ENCODE results near the gene FANCC.

The FANCC gene

GRCh38 chr9:95081998-95082397 lies 235.5 kb downstream of the FANCC start:
- Histone ChIP-seq H3K4me1 (ENCODE audit: control insufficient read depth in 5 of 5, insufficient read depth in 5 of 5, low read length in 5 of 5) (peaks cover 0 to 15% (median 9%) of the 10 kb centered on the region in 5 donors), H3K4me3 (ENCODE audit: low read depth in 1 of 5, low read length in 5 of 5) (no peak overlapping the region), H3K9me3 (ENCODE audit: control insufficient read depth in 5 of 5, low read length in 5 of 5) (no peaks in the 10 kb centered on the region), H3K27ac (ENCODE audit: low read depth, low read length) (no peak overlapping the region), H3K36me3 (ENCODE audit: control insufficient read depth in 5 of 5, insufficient read depth in 5 of 5, low read length in 5 of 5) (peaks cover 0 to 76% (median 69%) of the 10 kb centered on the region in 5 donors), H3K9ac (ENCODE audit: low read length in 5 of 5) (no peak overlapping the region), H3K27me3 (ENCODE audit: control insufficient read depth in 5 of 5, insufficient read depth in 4 of 5, low read length in 5 of 5) (no peaks in the 10 kb centered on the region)

- Histone ChIP-seq H3K9ac (ENCODE audit: low read length in 5 of 5) (no peak overlapping the region), H3K9me3 (ENCODE audit: control insufficient read depth in 5 of 5, low read length in 5 of 5) (no peaks in the 10 kb centered on the region), H3K27ac (ENCODE audit: low read depth, low read length) (no peak overlapping the region), H3K4me3 (ENCODE audit: low read depth in 1 of 5, low read length in 5 of 5) (no peak overlapping the region), H3K27me3 (ENCODE audit: control insufficient read depth in 5 of 5, insufficient read depth in 4 of 5, low read length in 5 of 5) (no peaks in the 10 kb centered on the region), H3K4me1 (ENCODE audit: control insufficient read depth in 5 of 5, insufficient read depth in 5 of 5, low read length in 5 of 5) (peaks cover 0 to 19% (median 10%) of the 10 kb centered on the region in 5 donors), H3K36me3 (ENCODE audit: control insufficient read depth in 5 of 5, insufficient read depth in 5 of 5, low read length in 5 of 5) (peaks cover 0 to 68% (median 60%) of the 10 kb centered on the region in 5 donors)
These were observed 236.4 kb downstream of the FANCC start for GRCh38 chr9:95080961-95081647.

GRCh38 chr9:95079461-95079860 lies 238.0 kb downstream of the FANCC start:
- Histone ChIP-seq H3K4me1 (ENCODE audit: control insufficient read depth in 5 of 5, insufficient read depth in 5 of 5, low read length in 5 of 5) (peaks cover 0 to 19% (median 10%) of the 10 kb centered on the region in 5 donors), H3K27ac (ENCODE audit: low read depth, low read length) (no peak overlapping the region), H3K36me3 (ENCODE audit: control insufficient read depth in 5 of 5, insufficient read depth in 5 of 5, low read length in 5 of 5) (peaks cover 0 to 64% (median 53%) of the 10 kb centered on the region in 5 donors)

GRCh38 chr9:95078939-95079338 lies 238.6 kb downstream of the FANCC start:
- Histone ChIP-seq H3K36me3 (ENCODE audit: control insufficient read depth in 5 of 5, insufficient read depth in 5 of 5, low read length in 5 of 5) (peaks cover 0 to 66% (median 52%) of the 10 kb centered on the region in 5 donors), H3K4me1 (ENCODE audit: control insufficient read depth in 5 of 5, insufficient read depth in 5 of 5, low read length in 5 of 5) (peaks cover 0 to 19% (median 10%) of the 10 kb centered on the region in 5 donors), H3K27ac (ENCODE audit: low read depth, low read length) (no peak overlapping the region)

More at GRCh38 chr9:95079461-95079860, 238.0 kb downstream of the FANCC start:
- Histone ChIP-seq H3K9ac (ENCODE audit: low read length in 5 of 5) (no peak overlapping the region), H3K9me3 (ENCODE audit: control insufficient read depth in 5 of 5, low read length in 5 of 5) (no peaks in the 10 kb centered on the region), H3K4me3 (ENCODE audit: low read depth in 1 of 5, low read length in 5 of 5) (no peak overlapping the region), H3K27me3 (ENCODE audit: control insufficient read depth in 5 of 5, insufficient read depth in 4 of 5, low read length in 5 of 5) (no peaks in the 10 kb centered on the region)

GRCh38 chr9:95078511-95078910 lies 239.0 kb downstream of the FANCC start:
- Histone ChIP-seq H3K36me3 (ENCODE audit: control insufficient read depth in 5 of 5, insufficient read depth in 5 of 5, low read length in 5 of 5) (peaks cover 0 to 65% (median 49%) of the 10 kb centered on the region in 5 donors), H3K27me3 (ENCODE audit: control insufficient read depth in 5 of 5, insufficient read depth in 4 of 5, low read length in 5 of 5) (no peaks in the 10 kb centered on the region), H3K9me3 (ENCODE audit: control insufficient read depth in 5 of 5, low read length in 5 of 5) (no peaks in the 10 kb centered on the region), H3K4me3 (ENCODE audit: low read depth in 1 of 5, low read length in 5 of 5) (no peak overlapping the region), H3K27ac (ENCODE audit: low read depth, low read length) (no peak overlapping the region), H3K9ac (ENCODE audit: low read length in 5 of 5) (no peak overlapping the region), H3K4me1 (ENCODE audit: control insufficient read depth in 5 of 5, insufficient read depth in 5 of 5, low read length in 5 of 5) (peaks cover 0 to 18% (median 10%) of the 10 kb centered on the region in 5 donors)

More at GRCh38 chr9:95078939-95079338, 238.6 kb downstream of the FANCC start:
- Histone ChIP-seq H3K9ac (ENCODE audit: low read length in 5 of 5) (no peak overlapping the region), H3K4me3 (ENCODE audit: low read depth in 1 of 5, low read length in 5 of 5) (no peak overlapping the region), H3K9me3 (ENCODE audit: control insufficient read depth in 5 of 5, low read length in 5 of 5) (no peaks in the 10 kb centered on the region), H3K27me3 (ENCODE audit: control insufficient read depth in 5 of 5, insufficient read depth in 4 of 5, low read length in 5 of 5) (no peaks in the 10 kb centered on the region)

GRCh38 chr9:95077766-95078370 lies 239.6 kb downstream of the FANCC start:
- Histone ChIP-seq H3K9me3 (ENCODE audit: control insufficient read depth in 5 of 5, low read length in 5 of 5) (no peaks in the 10 kb centered on the region), H3K27ac (ENCODE audit: low read depth, low read length) (no peak overlapping the region), H3K36me3 (ENCODE audit: control insufficient read depth in 5 of 5, insufficient read depth in 5 of 5, low read length in 5 of 5) (peaks cover 0 to 59% (median 43%) of the 10 kb centered on the region in 5 donors), H3K9ac (ENCODE audit: low read length in 5 of 5) (no peak overlapping the region), H3K27me3 (ENCODE audit: control insufficient read depth in 5 of 5, insufficient read depth in 4 of 5, low read length in 5 of 5) (no peaks in the 10 kb centered on the region), H3K4me3 (ENCODE audit: low read depth in 1 of 5, low read length in 5 of 5) (no peak overlapping the region), H3K4me1 (ENCODE audit: control insufficient read depth in 5 of 5, insufficient read depth in 5 of 5, low read length in 5 of 5) (peaks cover 0 to 18% (median 14%) of the 10 kb centered on the region in 5 donors)

GRCh38 chr9:95077053-95077765 lies 240.3 kb downstream of the FANCC start:
- Histone ChIP-seq H3K36me3 (ENCODE audit: control insufficient read depth in 5 of 5, insufficient read depth in 5 of 5, low read length in 5 of 5) (peaks cover 0 to 52% (median 36%) of the 10 kb centered on the region in 5 donors), H3K9ac (ENCODE audit: low read length in 5 of 5) (no peak overlapping the region), H3K9me3 (ENCODE audit: control insufficient read depth in 5 of 5, low read length in 5 of 5) (no peaks in the 10 kb centered on the region), H3K27me3 (ENCODE audit: control insufficient read depth in 5 of 5, insufficient read depth in 4 of 5, low read length in 5 of 5) (no peaks in the 10 kb centered on the region), H3K27ac (ENCODE audit: low read depth, low read length) (no peak overlapping the region), H3K4me1 (ENCODE audit: control insufficient read depth in 5 of 5, insufficient read depth in 5 of 5, low read length in 5 of 5) (peaks cover 0 to 22% (median 18%) of the 10 kb centered on the region in 5 donors), H3K4me3 (ENCODE audit: low read depth in 1 of 5, low read length in 5 of 5) (no peak overlapping the region)

GRCh38 chr9:95076696-95077052 lies 240.8 kb downstream of the FANCC start:
- H3K36me3 ChIP-seq (ENCODE audit: control insufficient read depth in 5 of 5, insufficient read depth in 5 of 5, low read length in 5 of 5) = peaks cover 0 to 47% (median 34%) of the 10 kb centered on the region in 5 donors
- H3K27me3 ChIP-seq (ENCODE audit: control insufficient read depth in 5 of 5, insufficient read depth in 4 of 5, low read length in 5 of 5) = no peaks in the 10 kb centered on the region
- no peak overlapping the region for H3K9ac ChIP-seq (ENCODE audit: low read length in 5 of 5)
- H3K27ac ChIP-seq (ENCODE audit: low read depth, low read length) = no peak overlapping the region
- H3K4me3 ChIP-seq (ENCODE audit: low read depth in 1 of 5, low read length in 5 of 5) = no peak overlapping the region
- H3K9me3 ChIP-seq (ENCODE audit: control insufficient read depth in 5 of 5, low read length in 5 of 5) = no peaks in the 10 kb centered on the region
- H3K4me1 ChIP-seq (ENCODE audit: control insufficient read depth in 5 of 5, insufficient read depth in 5 of 5, low read length in 5 of 5) = peaks cover 0 to 22% (median 18%) of the 10 kb centered on the region in 5 donors

- H3K27me3 ChIP-seq (ENCODE audit: control insufficient read depth in 5 of 5, insufficient read depth in 4 of 5, low read length in 5 of 5) = no peaks in the 10 kb centered on the region
- peaks cover 0 to 24% (median 20%) of the 10 kb centered on the region in 5 donors for H3K4me1 ChIP-seq (ENCODE audit: control insufficient read depth in 5 of 5, insufficient read depth in 5 of 5, low read length in 5 of 5)
- no peaks in the 10 kb centered on the region for H3K9me3 ChIP-seq (ENCODE audit: control insufficient read depth in 5 of 5, low read length in 5 of 5)
- H3K36me3 ChIP-seq (ENCODE audit: control insufficient read depth in 5 of 5, insufficient read depth in 5 of 5, low read length in 5 of 5) = peaks cover 0 to 41% (median 27%) of the 10 kb centered on the region in 5 donors
- no peak overlapping the region for H3K27ac ChIP-seq (ENCODE audit: low read depth, low read length)
- no peak overlapping the region for H3K4me3 ChIP-seq (ENCODE audit: low read depth in 1 of 5, low read length in 5 of 5)
- H3K9ac ChIP-seq (ENCODE audit: low read length in 5 of 5) = no peak overlapping the region
These were observed 241.8 kb downstream of the FANCC start for GRCh38 chr9:95075700-95076099.

- H3K4me1 ChIP-seq (ENCODE audit: control insufficient read depth in 5 of 5, insufficient read depth in 5 of 5, low read length in 5 of 5) = peaks cover 0 to 32% (median 24%) of the 10 kb centered on the region in 5 donors
These were observed 242.9 kb downstream of the FANCC start for GRCh38 chr9:95074632-95075031.

More at GRCh38 chr9:95074632-95075031, 242.9 kb downstream of the FANCC start:
- no peak overlapping the region for H3K9ac ChIP-seq (ENCODE audit: low read length in 5 of 5)
- H3K27ac ChIP-seq (ENCODE audit: low read depth, low read length) = no peak overlapping the region
- no peaks in the 10 kb centered on the region for H3K9me3 ChIP-seq (ENCODE audit: control insufficient read depth in 5 of 5, low read length in 5 of 5)
- peaks cover 0 to 42% (median 21%) of the 10 kb centered on the region in 5 donors for H3K36me3 ChIP-seq (ENCODE audit: control insufficient read depth in 5 of 5, insufficient read depth in 5 of 5, low read length in 5 of 5)
- H3K27me3 ChIP-seq (ENCODE audit: control insufficient read depth in 5 of 5, insufficient read depth in 4 of 5, low read length in 5 of 5) = no peaks in the 10 kb centered on the region
- no peak overlapping the region for H3K4me3 ChIP-seq (ENCODE audit: low read depth in 1 of 5, low read length in 5 of 5)
